Measurements from ENCODE around the gene GOSR2. TPM values are rescaled to one million over a fixed set of nuclear protein-coding genes. Genes with fewer than 3 reads are reported as not detected.

GOSR2 gene
- total and polyA plus RNA-seq, 2 of the 13 experiments (the other 11 are each of a cell fraction or from before 2014, with no cell fraction given): 61.5 to 63.9 TPM

DNA sequence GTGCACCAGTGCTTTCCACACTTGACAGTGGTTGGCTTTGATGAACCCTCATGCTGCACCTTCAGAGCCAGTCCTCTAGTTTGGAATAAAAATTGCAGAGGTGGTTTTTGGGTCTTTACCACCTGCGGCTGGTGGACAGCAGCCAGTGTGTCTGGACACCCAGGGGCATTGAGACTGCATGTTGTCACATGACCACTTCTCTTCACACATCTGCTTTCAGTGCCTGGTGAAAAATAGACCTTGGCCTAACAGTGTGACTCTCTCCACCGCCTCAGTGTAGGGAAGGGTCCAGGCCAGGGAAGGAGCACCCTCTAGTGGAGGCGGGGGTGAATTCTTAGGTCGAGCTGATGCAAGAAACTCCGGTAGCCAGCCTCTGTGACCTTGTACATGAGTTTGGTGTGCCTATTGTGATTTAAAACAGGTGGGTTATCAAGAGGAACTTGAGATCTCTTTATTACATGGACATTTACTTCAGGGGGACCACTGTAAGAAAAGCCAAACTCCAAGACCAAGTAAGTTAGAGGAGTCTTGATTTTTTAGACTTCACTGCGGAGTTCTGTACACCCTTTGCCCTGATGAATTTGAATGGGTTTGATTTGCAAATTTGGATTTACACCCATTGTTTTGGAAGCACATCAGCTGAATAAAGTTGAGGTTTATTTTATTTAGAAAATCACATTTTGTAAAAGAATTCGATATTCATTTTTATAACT is 17.9 kb downstream of the GOSR2 start (continued):
- TF ChIP-seq PRDM10 (CRISPR knock-in tag; IDR thresholded peaks at IDR 0.05; ENCODE audit: low read depth): no peak
- TF ChIP-seq, protein P1, sequence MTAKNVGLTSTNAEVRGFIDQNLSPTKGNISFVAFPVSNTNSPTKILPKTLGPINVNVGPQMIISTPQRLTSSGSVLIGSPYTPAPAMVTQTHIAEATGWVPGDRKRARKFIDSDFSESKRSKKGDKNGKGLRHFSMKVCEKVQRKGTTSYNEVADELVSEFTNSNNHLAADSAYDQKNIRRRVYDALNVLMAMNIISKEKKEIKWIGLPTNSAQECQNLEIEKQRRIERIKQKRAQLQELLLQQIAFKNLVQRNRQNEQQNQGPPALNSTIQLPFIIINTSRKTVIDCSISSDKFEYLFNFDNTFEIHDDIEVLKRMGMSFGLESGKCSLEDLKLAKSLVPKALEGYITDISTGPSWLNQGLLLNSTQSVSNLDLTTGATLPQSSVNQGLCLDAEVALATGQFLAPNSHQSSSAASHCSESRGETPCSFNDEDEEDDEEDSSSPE (CRISPR knock-in tag; IDR thresholded peaks at IDR 0.05): peak; percentile 35; the same call in 1 of the 2 replicates
- 0 out of 2 replicates have a peak, but pooled peaks have one; percentile 40 for TF ChIP-seq ZNF274 (CRISPR knock-in tag; IDR thresholded peaks at IDR 0.05)
- TF ChIP-seq DMTF1 (CRISPR knock-in tag; IDR thresholded peaks at IDR 0.05): no peak
- TF ChIP-seq MIER3 (CRISPR knock-in tag; IDR thresholded peaks at IDR 0.05; ENCODE audit: borderline replicate concordance): no peak
- no peak for TF ChIP-seq JDP2 (CRISPR knock-in tag; IDR thresholded peaks at IDR 0.05; ENCODE audit: borderline replicate concordance)
- peak; percentile 81 for TF ChIP-seq KDM3A (CRISPR knock-in tag; IDR thresholded peaks at IDR 0.05; ENCODE audit: low read depth)
- peak; percentile 80 for TF ChIP-seq GATAD2A (CRISPR knock-in tag; IDR thresholded peaks at IDR 0.05)
- no peak for TF ChIP-seq GLMP (CRISPR knock-in tag; IDR thresholded peaks at IDR 0.05; ENCODE audit: borderline replicate concordance)
- no peak for TF ChIP-seq AGO1 (IDR thresholded peaks at IDR 0.05; ENCODE audit: low read depth, low read length, poor library complexity, severe bottlenecking)
- TF ChIP-seq HMG20A (CRISPR knock-in tag; IDR thresholded peaks at IDR 0.05; ENCODE audit: borderline replicate concordance): peak; percentile 48; the same call in 1 of the 2 replicates
- no peak; the same call in 1 of the 2 replicates for TF ChIP-seq NFKBIZ (CRISPR knock-in tag; IDR thresholded peaks at IDR 0.05)
- no peak for TF ChIP-seq YY1 (IDR thresholded peaks at IDR 0.05; ENCODE audit: insufficient read depth, insufficient replicate concordance, low read depth, low read length)
- peak; percentile 12; the same call in 1 of the 2 replicates for TF ChIP-seq BHLHE40 (IDR thresholded peaks at IDR 0.05; ENCODE audit: low read length)
- TF ChIP-seq ZNF619 (CRISPR knock-in tag; IDR thresholded peaks at IDR 0.05): 0 out of 2 replicates have a peak, but pooled peaks have one; percentile 33
- TF ChIP-seq RARG (CRISPR knock-in tag; IDR thresholded peaks at IDR 0.05; ENCODE audit: low read depth): no peak
- no peak for TF ChIP-seq GRHL1 (CRISPR knock-in tag; conservative IDR thresholded peaks at IDR 0.05)
- TF ChIP-seq RBM39 (IDR thresholded peaks at IDR 0.05; ENCODE audit: low read depth, low read length, poor library complexity, severe bottlenecking): no peak
- TF ChIP-seq ESRRA (CRISPR knock-in tag; IDR thresholded peaks at IDR 0.05; ENCODE audit: low read depth): no peak

Data from HepG2 (cell line).